WERI-Rb-1 (cell line): Measurements from ENCODE around the gene AKT1.

Experiments
- DNase-seq: peaks from one replicate; pipeline ENCODE4 v3.0.0-alpha.2; 2020
- H3K27ac ChIP-seq: fragments of 250-450 bp; sonication (Bioruptor Pico); 2 replicates; pipeline ENCODE4 v1.5.1; 2020; ENCODE audit warnings: mild to moderate bottlenecking, moderate library complexity
- H3K27me3 ChIP-seq: fragments of 250-450 bp; sonication (Bioruptor Pico); 2 replicates; pipeline ENCODE4 v1.5.1; 2021; ENCODE audit warnings: mild to moderate bottlenecking, low read depth, moderate library complexity; ENCODE audit not compliant: insufficient read depth, severe bottlenecking
- H3K36me3 ChIP-seq: fragments of 250-450 bp; sonication (Bioruptor Pico); 2 replicates; pipeline ENCODE4 v1.5.1; 2020; ENCODE audit warnings: mild to moderate bottlenecking, moderate library complexity
- H3K4me3 ChIP-seq: 2 replicates; pipeline ENCODE4 v1.5.1; 2011; ENCODE audit warnings: low read depth, mild to moderate bottlenecking, control low read depth, low read length
- H3K9me3 ChIP-seq: fragments of 250-450 bp; sonication (Bioruptor Pico); 2 replicates; pipeline ENCODE4 v1.5.1; 2021; ENCODE audit warnings: mild to moderate bottlenecking, moderate library complexity; ENCODE audit not compliant: severe bottlenecking
- TF ChIP-seq, protein P1 (sequence below): IDR thresholded peaks from 2 replicates; pipeline ENCODE4 v1.5.1; 2011; ENCODE audit warnings: low read depth, mild to moderate bottlenecking, control low read depth, inconsistent platforms, low read length

AKT1 gene

DNA sequence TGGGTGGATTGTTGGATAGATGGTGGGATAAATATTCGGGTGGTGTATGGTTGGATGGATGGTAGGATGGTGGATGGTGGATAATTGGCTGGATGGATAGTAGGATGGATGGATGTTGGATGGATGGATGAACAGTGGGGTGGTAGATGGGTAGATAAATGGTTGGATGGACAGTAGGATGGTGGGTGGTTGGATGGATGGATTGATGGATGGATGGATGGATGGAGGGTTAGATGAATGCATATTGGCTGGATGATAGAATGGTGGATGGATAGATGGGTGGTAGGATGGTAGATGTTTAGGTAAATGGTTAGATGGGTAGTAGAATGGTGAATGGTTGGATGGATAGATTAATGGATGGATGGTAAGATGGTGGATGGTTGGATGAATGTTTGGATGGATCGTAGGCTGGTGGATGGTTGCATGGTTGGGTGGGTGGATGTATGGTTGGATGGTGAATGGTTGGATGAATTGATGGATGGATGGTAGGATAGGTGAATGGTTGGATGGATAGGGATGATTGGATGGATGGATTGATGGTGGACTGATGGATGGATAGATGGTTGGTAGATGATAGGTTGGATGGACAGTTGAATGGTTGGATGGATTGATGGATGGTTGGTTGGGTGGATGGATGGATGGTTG, 28.9 kb upstream of the AKT1 start:
- DNase-seq: no peak
- Histone ChIP-seq H3K36me3 (no peaks in the 10 kb centered on the region), H3K9me3 (no peaks in the 10 kb centered on the region), H3K27ac (no peak overlapping the region), H3K4me3 (no peak overlapping the region), H3K27me3 (no peaks in the 10 kb centered on the region)
- TF ChIP-seq, protein P1, sequence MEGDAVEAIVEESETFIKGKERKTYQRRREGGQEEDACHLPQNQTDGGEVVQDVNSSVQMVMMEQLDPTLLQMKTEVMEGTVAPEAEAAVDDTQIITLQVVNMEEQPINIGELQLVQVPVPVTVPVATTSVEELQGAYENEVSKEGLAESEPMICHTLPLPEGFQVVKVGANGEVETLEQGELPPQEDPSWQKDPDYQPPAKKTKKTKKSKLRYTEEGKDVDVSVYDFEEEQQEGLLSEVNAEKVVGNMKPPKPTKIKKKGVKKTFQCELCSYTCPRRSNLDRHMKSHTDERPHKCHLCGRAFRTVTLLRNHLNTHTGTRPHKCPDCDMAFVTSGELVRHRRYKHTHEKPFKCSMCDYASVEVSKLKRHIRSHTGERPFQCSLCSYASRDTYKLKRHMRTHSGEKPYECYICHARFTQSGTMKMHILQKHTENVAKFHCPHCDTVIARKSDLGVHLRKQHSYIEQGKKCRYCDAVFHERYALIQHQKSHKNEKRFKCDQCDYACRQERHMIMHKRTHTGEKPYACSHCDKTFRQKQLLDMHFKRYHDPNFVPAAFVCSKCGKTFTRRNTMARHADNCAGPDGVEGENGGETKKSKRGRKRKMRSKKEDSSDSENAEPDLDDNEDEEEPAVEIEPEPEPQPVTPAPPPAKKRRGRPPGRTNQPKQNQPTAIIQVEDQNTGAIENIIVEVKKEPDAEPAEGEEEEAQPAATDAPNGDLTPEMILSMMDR: no peak

DNA sequence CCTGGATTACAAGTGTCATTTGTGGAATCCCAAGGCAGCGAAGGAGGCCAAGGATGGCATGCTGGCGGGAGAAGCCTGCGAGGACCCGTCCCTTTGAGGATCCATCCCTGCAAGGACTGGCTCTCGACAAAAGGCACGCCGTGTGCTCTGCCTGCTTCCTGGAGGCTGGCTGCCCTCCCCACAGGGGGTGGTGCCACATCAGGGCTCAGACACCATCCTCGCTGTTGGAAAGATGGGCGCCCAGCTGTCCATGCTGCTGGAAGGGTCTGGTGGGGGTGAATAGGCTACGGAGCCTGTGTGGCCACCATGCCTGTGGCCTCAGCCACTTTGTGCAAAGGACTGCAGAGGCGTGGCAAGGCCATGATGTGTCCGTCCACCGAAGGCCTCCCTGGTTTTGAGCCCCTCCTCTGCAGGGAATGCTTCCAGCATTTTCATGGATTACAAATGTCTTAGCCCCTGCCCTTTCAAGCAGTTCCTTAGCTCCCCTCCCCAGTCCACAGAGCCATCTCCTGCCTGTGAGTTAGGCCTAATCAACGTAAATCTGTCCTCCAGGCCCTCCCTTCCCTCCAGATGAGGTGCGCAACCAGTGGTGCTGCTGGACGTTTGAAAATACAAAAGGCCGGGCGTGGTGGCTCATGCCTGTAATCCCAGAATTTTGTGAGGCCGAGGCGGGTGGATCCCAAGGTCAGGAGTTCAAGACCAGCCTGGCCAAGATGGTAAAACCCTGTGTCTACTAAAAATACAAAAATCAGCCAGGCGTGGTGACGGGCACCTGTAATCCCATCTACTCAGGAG, 27.5 kb upstream of the AKT1 start:
- no peak overlapping the region for H3K27ac ChIP-seq
- H3K4me3 ChIP-seq: no peak overlapping the region
- H3K27me3 ChIP-seq: no peaks in the 10 kb centered on the region
- H3K9me3 ChIP-seq: peaks cover 4% of the 10 kb centered on the region
- DNase-seq: no peak
- TF ChIP-seq, protein P1: no peak
- H3K36me3 ChIP-seq: peaks cover 4% of the 10 kb centered on the region

DNA sequence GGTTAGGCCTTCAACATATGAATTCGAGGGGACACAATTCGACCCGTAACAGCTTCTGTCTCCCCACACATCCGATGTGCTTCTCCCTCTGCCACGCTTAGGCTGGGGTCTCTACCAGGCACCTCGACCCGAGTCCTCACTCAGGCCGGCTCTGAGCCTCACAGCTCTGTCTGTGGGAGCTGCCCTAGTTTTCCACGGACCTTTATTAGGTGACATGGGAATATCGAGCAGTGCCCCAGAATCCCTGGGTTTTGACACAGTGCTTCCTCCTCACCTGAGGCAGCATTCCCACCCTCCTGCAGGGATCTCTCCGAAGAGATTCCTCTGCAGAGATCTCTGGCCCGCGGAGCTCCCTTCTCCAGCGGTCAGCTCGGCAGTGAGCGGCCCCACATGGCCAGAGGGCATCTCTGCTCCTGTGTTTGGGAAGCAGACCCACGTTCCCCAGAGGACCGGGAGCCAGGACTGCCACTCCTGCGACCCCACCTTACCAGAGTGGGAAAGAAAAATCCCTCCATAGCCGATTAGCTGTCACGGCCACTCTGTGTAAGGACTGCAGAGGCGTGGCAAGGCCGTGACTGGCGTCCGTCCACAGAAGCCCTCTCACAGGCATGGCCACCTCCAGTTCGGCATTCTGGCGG, 26.5 kb upstream of the AKT1 start:
- Histone ChIP-seq H3K27ac (no peak overlapping the region), H3K27me3 (no peaks in the 10 kb centered on the region), H3K4me3 (no peak overlapping the region), H3K9me3 (peaks cover 4% of the 10 kb centered on the region), H3K36me3 (peaks cover 6% of the 10 kb centered on the region)
- no peak for DNase-seq
- TF ChIP-seq, protein P1: no peak

DNA sequence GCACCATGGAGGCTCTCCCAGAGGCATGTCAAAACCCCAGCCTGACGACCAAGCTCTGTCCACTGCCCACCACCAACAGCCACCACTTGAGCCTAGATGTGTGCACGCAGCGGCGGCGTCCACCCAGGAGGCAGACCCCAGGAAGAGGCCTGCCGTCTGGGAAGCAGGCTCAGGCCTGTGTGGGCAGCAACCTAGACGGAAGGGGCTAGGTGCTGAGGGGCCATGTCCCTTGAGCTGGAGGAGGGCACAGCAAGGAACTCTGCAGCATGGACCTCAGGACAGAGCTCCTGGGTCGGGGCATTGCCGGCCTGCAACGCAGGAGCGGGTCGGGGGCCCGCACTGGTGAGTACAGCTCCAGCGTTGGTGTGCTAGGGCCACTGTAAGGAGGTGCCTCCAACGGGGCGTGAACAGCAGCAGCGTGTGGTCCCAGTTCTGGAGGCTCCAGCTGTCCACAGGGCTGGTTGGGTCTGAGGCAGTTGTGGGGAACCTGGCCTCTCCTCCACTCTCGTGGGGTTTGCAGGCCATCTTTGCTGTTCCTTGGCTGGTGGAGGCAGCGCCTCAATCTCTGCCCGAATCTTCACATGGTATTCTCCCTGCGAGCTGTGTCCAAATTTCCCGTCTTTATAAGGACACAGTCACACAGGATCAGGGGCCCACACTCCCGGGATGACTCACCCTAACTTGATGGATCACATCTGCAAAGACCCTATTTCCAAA, 25.8 kb upstream of the AKT1 start:
- TF ChIP-seq, protein P1: no peak
- DNase-seq: no peak
- Histone ChIP-seq H3K4me3 (no peak overlapping the region), H3K27me3 (no peaks in the 10 kb centered on the region), H3K27ac (peak overlapping the region; percentile 62), H3K9me3 (peaks cover 4% of the 10 kb centered on the region), H3K36me3 (peaks cover 6% of the 10 kb centered on the region)

DNA sequence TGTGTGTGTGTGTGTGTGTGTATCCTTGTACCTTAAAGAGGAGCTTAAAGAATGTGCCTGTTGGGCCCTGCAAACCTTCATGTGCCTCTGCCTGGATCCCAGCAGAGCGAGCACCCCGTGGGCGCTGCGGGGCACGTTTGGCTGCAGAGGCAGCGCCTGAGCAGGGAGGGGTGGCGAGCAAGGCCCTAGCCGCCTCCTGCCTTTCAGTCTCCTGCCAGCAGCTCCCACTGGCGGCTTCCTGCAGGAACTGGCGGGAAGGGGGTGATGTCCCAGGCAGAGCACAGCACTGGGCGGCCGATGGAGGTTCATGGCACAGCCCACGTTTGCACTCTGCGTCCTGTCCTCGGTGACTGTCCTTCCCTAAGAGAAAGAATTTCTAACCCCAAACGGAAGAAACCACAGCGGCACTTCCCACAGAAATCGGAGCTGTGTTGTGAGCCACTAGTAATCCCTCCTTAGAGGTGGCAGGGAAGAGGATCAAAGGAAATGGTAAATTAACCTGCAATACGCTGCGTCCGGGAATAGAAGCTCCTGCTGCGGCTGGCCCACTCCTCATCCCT, 25.2 kb upstream of the AKT1 start:
- peaks cover 4% of the 10 kb centered on the region for H3K9me3 ChIP-seq
- peak; percentile 92 for DNase-seq
- TF ChIP-seq, protein P1: peak; percentile 88
- H3K36me3 ChIP-seq: peaks cover 7% of the 10 kb centered on the region
- peak overlapping the region; percentile 62 for H3K27ac ChIP-seq
- H3K4me3 ChIP-seq: no peak overlapping the region
- no peaks in the 10 kb centered on the region for H3K27me3 ChIP-seq
